Panc1 (cell line): ENCODE data around the gene SMYD2. TPM values are rescaled to one million over a fixed set of nuclear protein-coding genes. Genes with fewer than 3 reads are reported as not detected.

Experiments used
- ATAC-seq: fragments of 200-7000 bp; cut with Tn5 transposase; 2 replicates; pipeline ENCODE4 v1.9.1; 2020; ENCODE audit warnings: mild to moderate bottlenecking, moderate library complexity
- BruUV-seq: library from RNA; stranded (reverse); fragments of 400-500 nt; replicated peaks from 2 replicates; lab custom pipeline; 2021; lab: Mats Ljungman, UMichigan
- CTCF ChIA-PET: fragments of 300-600 bp; sonication (Branson Sonifier 250); formaldehyde crosslinking; loops from one replicate; lab custom pipeline; 2022; ENCODE audit warnings: antibody characterized with exemption; lab: Charles Lee
- POLR2A ChIA-PET: fragments of 300-600 bp; sonication (Branson Sonifier 250); formaldehyde crosslinking; loops from one replicate; lab custom pipeline; 2022; ENCODE audit warnings: antibody characterized with exemption; lab: Charles Lee
- DNase-seq: peaks from one replicate; pipeline ENCODE4 v3.0.0-alpha.2; 2010; ENCODE audit warnings: low read depth, low spot score
- H3K27ac ChIP-seq: 2 replicates; pipeline ENCODE4 v1.5.1; 2011; ENCODE audit warnings: mild to moderate bottlenecking, low read length, inconsistent platforms
- H3K27me3 ChIP-seq: fragments of 200-500 bp; sonication (Bioruptor generic); 2 replicates; pipeline ENCODE4 v1.6.0; 2014; ENCODE audit warnings: low read length, inconsistent platforms; ENCODE audit not compliant: control insufficient read depth, insufficient read depth
- H3K36me3 ChIP-seq: fragments of 200-500 bp; sonication (Bioruptor generic); 2 replicates; pipeline ENCODE4 v1.5.1; 2014; ENCODE audit warnings: inconsistent platforms, mild to moderate bottlenecking, low read length, moderate library complexity; ENCODE audit not compliant: control insufficient read depth, insufficient read depth
- H3K4me1 ChIP-seq: 2 replicates; pipeline ENCODE4 v1.5.1; 2011; ENCODE audit warnings: inconsistent platforms, mild to moderate bottlenecking, low read length, moderate library complexity; ENCODE audit not compliant: control insufficient read depth, insufficient read depth
- H3K4me3 ChIP-seq, 2 experiments: 2 replicates each; pipeline ENCODE4 v1.5.1; 2011 to 2012; ENCODE audit warnings: low read depth in 2 of 2, low read length in 2 of 2, mild to moderate bottlenecking in 2 of 2, inconsistent platforms in 1 of 2, moderate library complexity in 1 of 2
- H3K9me3 ChIP-seq: fragments of 200-500 bp; sonication (Bioruptor generic); 2 replicates; pipeline ENCODE4 v1.5.1; 2014; ENCODE audit warnings: low read depth, mild to moderate bottlenecking, inconsistent platforms, low read length, moderate library complexity; ENCODE audit not compliant: control insufficient read depth, insufficient read depth
- CTCF ChIP-seq: fragments of 450-650 bp; IDR thresholded peaks from 2 replicates; pipeline ENCODE4 v1.5.1; 2017; ENCODE audit warnings: mild to moderate bottlenecking
- POLR2AphosphoS5 ChIP-seq: IDR thresholded peaks from 2 replicates; pipeline ENCODE4 v1.6.1; 2012; ENCODE audit warnings: mild to moderate bottlenecking, low read depth, low read length, moderate library complexity
- REST ChIP-seq, 2 experiments: IDR thresholded peaks; 2 replicates each; pipeline ENCODE4 v1.6.1; 2011 to 2012; ENCODE audit warnings: low read depth in 2 of 2, control low read depth in 1 of 2, low read length in 1 of 2, mild to moderate bottlenecking in 1 of 2, moderate library complexity in 1 of 2; ENCODE audit not compliant: insufficient read depth in 1 of 2
- SIN3A ChIP-seq: IDR thresholded peaks from 2 replicates; pipeline ENCODE4 v1.6.1; 2012; ENCODE audit warnings: low read depth, mild to moderate bottlenecking, low read length, moderate library complexity, borderline replicate concordance; ENCODE audit not compliant: insufficient read depth
- TCF7L2 ChIP-seq: IDR thresholded peaks from 2 replicates; pipeline ENCODE4 v1.6.1; 2011; ENCODE audit warnings: mild to moderate bottlenecking, low read depth, low read length, inconsistent platforms
- in situ Hi-C: cut with HindIII; loops from 2 replicates; pipeline ENCODE4 v1.10.0; 2016; ENCODE audit warnings: low sequenced_read_pairs, low pct_unique_long_range_greater_than_20kb
- intact Hi-C: fragments of 100-400 bp; cut with micrococcal nuclease; formaldehyde crosslinking; loops from one replicate; pipeline ENCODE4 v1.10.0; 2022; ENCODE audit not compliant: unreplicated experiment
- total RNA-seq: library from RNA; stranded (reverse); gene quantifications from one replicate; pipeline ENCODE4 v1.2.1, GENCODE V29; 2021; ENCODE audit not compliant: unreplicated experiment

SMYD2 gene
- total RNA-seq, 1 experiment from 2014 or later = 31.0 TPM

GRCh38 chr1:214338212-214338611 is 57.3 kb downstream of the SMYD2 start:
- H3K27me3 ChIP-seq = no peaks in the 10 kb centered on the region
- BruUV-seq = no TSS peak

GRCh38 chr1:214341459-214341858 is 60.5 kb downstream of the SMYD2 start:
- TF ChIP-seq SIN3A (no peak), REST (IDR thresholded peaks at IDR 0.05; ENCODE audit: insufficient read depth in 1 of 2, low read depth in 2 of 2, low read length in 1 of 2) (no peak), CTCF (no peak), POLR2AphosphoS5 (no peak), TCF7L2 (no peak)
- H3K36me3 ChIP-seq = peaks cover 2% of the 10 kb centered on the region; the same call in 1 of the 2 replicates
- H3K27ac ChIP-seq = no peak overlapping the region
- ChIA-PET POLR2A (no interaction called here), CTCF (interaction anchor here (1.5 kb wide), 1 partner anchor 9 kb away, joined by 6 read pairs; no protein-coding TSS in a partner anchor)
- in situ Hi-C loops = no loop called here
- H3K4me1 ChIP-seq = peaks cover 14% of the 10 kb centered on the region
- no peak for DNase-seq
- H3K4me3 ChIP-seq = no peak overlapping the region
- BruUV-seq = no TSS peak
- ATAC-seq = no peak
- no peaks in the 10 kb centered on the region for H3K9me3 ChIP-seq
- H3K27me3 ChIP-seq = no peaks in the 10 kb centered on the region
- intact Hi-C loops = no loop called here

More at GRCh38 chr1:214338212-214338611, 57.3 kb downstream of the SMYD2 start:
- POLR2A ChIA-PET = no interaction called here
- Histone ChIP-seq H3K36me3 (no peaks in the 10 kb centered on the region; the same call in 1 of the 2 replicates), H3K27ac (no peak overlapping the region), H3K4me1 (peaks cover 20% of the 10 kb centered on the region), H3K4me3 (no peak overlapping the region), H3K9me3 (no peaks in the 10 kb centered on the region)
- intact Hi-C loops (no loop called here), in situ Hi-C loops (no loop called here)
- TF ChIP-seq REST (IDR thresholded peaks at IDR 0.05; ENCODE audit: insufficient read depth in 1 of 2, low read depth in 2 of 2, low read length in 1 of 2) (no peak), CTCF (no peak), POLR2AphosphoS5 (no peak), TCF7L2 (no peak), SIN3A (no peak)
- no peak for DNase-seq
- CTCF ChIA-PET = no interaction called here
- ATAC-seq = no peak
